WERI-Rb-1 (cell line): ENCODE data around the gene SLC6A18.

Experiments used
- DNase-seq: peaks from one replicate; pipeline ENCODE4 v3.0.0-alpha.2; 2020
- H3K27ac ChIP-seq: fragments of 250-450 bp; sonication (Bioruptor Pico); 2 replicates; pipeline ENCODE4 v1.5.1; 2020; ENCODE audit warnings: mild to moderate bottlenecking, moderate library complexity
- H3K27me3 ChIP-seq: fragments of 250-450 bp; sonication (Bioruptor Pico); 2 replicates; pipeline ENCODE4 v1.5.1; 2021; ENCODE audit warnings: mild to moderate bottlenecking, low read depth, moderate library complexity; ENCODE audit not compliant: insufficient read depth, severe bottlenecking
- H3K36me3 ChIP-seq: fragments of 250-450 bp; sonication (Bioruptor Pico); 2 replicates; pipeline ENCODE4 v1.5.1; 2020; ENCODE audit warnings: mild to moderate bottlenecking, moderate library complexity
- H3K4me3 ChIP-seq: 2 replicates; pipeline ENCODE4 v1.5.1; 2011; ENCODE audit warnings: low read depth, mild to moderate bottlenecking, control low read depth, low read length
- H3K9me3 ChIP-seq: fragments of 250-450 bp; sonication (Bioruptor Pico); 2 replicates; pipeline ENCODE4 v1.5.1; 2021; ENCODE audit warnings: mild to moderate bottlenecking, moderate library complexity; ENCODE audit not compliant: severe bottlenecking
- CTCF ChIP-seq: IDR thresholded peaks from 2 replicates; pipeline ENCODE4 v1.5.1; 2011; ENCODE audit warnings: low read depth, mild to moderate bottlenecking, control low read depth, inconsistent platforms, low read length

SLC6A18 gene

DNA sequence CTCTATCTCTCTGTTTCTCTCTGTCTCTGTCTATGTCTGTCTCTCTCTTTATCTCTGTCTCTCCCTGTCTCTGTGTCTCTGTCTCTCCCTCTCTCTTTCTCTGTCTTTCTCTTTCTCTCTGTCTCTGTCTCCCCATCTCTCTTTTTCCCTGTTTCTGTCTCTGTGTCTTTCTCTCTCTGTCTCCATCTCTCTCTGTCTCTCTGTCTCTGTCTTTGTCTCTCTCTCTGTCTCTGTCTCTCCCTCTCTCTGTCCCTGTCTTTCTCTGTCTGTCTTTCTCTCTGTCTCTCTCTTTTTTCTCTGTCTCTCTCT is 25.9 kb upstream of the SLC6A18 start:
- no peak for DNase-seq
- Histone ChIP-seq H3K27me3 (no peaks in the 10 kb centered on the region), H3K9me3 (no peaks in the 10 kb centered on the region), H3K4me3 (no peak overlapping the region), H3K36me3 (no peaks in the 10 kb centered on the region), H3K27ac (no peak overlapping the region)
- TF ChIP-seq CTCF: no peak

- TF ChIP-seq CTCF: no peak
- Histone ChIP-seq H3K9me3 (no peaks in the 10 kb centered on the region), H3K27ac (no peak overlapping the region), H3K36me3 (no peaks in the 10 kb centered on the region), H3K27me3 (no peaks in the 10 kb centered on the region), H3K4me3 (no peak overlapping the region)
- no peak for DNase-seq
Observed at GRCh38 chr5:1199649-1200494, 25.3 kb upstream of the SLC6A18 start.

DNA sequence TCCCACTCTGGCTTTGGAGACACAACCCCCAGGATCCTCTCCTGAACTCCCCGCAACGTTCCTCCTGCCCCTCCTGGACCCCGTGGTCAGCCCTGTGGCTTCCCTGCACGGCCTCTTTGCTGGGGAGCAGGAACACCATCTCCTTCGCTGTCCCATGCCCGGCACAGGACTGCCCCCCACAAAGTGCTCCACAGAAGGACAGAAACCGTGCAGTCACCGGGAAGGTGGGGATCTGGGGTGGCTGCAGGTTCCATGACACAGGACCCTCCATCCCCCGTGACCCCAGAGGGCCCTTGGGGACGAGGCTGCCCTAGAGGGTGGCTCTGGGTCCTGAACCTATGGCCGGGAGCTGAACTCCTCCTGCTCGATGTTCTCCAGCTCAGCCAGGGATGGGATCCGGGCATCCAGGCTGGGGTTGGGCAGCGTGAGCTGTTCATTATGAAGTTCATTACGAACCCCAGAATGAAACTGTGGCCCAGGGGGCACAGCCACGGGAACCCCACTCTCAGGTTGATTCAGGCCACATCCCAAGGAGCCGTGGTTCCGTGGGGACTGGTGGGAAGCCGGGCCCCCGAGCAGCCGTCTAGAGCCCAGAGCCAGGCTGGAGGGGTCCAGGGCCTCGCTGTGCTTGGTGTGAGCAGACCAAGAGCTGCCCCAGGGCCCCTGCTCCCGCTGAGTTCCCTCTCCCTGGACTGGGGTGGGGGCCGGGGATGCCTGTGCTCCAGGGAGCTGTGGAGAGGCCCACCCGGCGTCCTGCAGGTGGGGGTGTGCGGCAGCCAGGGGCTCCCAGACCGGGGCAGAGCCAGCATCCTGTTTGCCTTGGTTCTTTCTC is 24.5 kb upstream of the SLC6A18 start:
- Histone ChIP-seq H3K27me3 (no peaks in the 10 kb centered on the region), H3K36me3 (no peaks in the 10 kb centered on the region), H3K4me3 (no peak overlapping the region), H3K27ac (no peak overlapping the region), H3K9me3 (no peaks in the 10 kb centered on the region)
- TF ChIP-seq CTCF: no peak
- DNase-seq: no peak

DNA sequence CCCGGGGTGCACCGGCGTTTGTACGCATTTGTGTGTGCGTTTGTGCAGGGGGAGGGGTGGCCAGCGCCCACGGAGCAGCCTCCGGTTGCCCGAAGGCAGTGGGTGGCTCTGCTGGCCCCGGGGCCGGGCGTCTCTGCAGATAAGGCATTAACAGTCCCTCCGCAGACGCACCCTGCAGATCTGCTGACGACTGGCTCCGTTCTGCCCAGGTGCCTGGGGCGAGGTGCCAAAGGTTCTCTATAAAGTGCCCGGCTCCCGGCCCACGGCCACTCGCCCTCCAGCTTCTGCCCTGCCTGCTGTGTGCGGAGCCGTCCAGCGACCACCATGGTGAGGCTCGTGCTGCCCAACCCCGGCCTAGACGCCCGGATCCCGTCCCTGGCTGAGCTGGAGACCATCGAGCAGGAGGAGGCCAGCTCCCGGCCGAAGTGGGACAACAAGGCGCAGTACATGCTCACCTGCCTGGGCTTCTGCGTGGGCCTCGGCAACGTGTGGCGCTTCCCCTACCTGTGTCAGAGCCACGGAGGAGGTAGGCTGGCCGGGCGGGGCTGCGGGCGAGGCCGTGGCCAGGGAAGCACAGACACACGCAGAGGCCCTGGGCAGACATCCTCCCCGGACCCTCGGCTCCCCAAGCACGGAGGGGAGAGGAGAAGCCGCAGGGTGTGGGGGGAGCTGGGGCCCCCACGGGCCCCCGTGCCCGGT is 23.7 kb upstream of the SLC6A18 start, which contains the start of gene SLC6A19:
Gene SLC6A19 (plus strand): TSS at position 269 of the 699 bp plus-strand sequence. CDS start 56 bp downstream, at position 325.
- no peak within 1 kb of the TSS for H3K4me3 ChIP-seq
- no peak for TF ChIP-seq CTCF
- H3K9me3 ChIP-seq: no peaks in the 10 kb centered on the region
- DNase-seq: no peak
- H3K27me3 ChIP-seq: no peaks in the 10 kb centered on the region
- no peak within 1 kb of the TSS for H3K27ac ChIP-seq
- no peaks in the 10 kb centered on the region for H3K36me3 ChIP-seq

- Histone ChIP-seq H3K27me3 (no peaks in the 10 kb centered on the region), H3K4me3 (no peak overlapping the region), H3K9me3 (no peaks in the 10 kb centered on the region), H3K36me3 (no peaks in the 10 kb centered on the region), H3K27ac (no peak overlapping the region)
- no peak for DNase-seq
- no peak for TF ChIP-seq CTCF
Observed at GRCh38 chr5:1202026-1202797, 23.0 kb upstream of the SLC6A18 start.
